IPS DF 4.7 (cell line): ENCODE results near the gene ADO.

Experiments used
- DNase-seq: peaks from one replicate; pipeline ENCODE4 v3.0.0-alpha.2; 2013; ENCODE audit warnings: low spot score; ENCODE audit errors: extremely low read depth

Gene ADO

DNA sequence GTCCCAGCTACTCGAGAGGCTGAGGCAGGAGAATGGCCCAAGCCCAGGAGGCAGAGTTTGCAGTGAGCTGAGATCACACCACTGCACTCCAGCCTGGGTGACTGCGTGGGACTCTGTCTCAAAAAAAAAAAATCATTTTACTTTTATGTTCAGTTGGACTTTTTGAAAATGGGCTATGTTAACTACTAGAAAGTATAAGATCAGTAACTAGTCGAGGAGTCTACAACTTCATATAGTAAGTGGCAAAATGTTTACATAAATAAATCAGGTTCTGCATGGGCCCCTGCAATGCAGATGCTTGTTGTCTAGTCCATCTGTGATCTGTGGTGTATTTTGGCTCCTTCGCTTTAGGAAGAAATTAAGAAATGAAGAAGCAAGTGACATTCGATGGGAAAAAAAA, 12.3 kb upstream of the ADO start:
- DNase-seq, result no peak

DNA sequence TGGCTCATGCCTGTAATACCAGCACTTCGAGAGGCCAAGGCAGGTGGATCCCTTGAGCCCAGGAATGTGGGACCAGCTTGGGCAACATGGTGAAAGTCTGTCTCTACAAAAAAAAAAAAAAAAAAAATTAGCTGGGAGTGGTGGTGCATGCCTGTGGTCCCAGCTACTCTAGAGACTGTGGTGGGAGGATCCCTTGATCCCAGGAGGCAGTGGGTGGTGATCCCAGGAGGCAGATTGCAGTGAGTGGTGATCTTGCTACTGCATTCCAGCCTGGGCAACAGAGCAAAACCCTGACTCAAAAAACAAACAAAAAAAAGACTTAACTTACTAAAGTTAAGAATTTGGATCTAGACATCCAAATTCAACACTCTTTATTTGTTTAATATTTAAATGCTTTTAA, 10.2 kb upstream of the ADO start:
- no peak for DNase-seq

DNA sequence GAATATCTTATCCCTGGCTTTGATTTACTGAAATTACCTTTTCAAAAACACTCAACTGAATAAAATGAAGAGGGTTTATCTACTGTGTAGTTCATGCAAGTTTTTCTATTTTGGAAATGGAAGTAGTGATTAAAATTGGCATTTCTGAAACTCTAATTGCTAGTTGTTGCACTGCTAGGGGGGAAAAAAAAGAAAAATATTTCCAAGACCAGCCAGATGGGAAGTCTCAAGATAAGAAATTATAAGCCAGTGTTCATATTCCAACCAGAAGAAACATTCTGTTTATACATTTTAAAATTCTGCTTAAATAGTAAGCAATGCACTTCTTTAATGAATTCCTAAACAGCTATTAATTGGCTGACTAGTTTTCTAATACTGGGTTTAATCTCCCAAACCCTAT, 9.4 kb upstream of the ADO start:
- no peak for DNase-seq

DNA sequence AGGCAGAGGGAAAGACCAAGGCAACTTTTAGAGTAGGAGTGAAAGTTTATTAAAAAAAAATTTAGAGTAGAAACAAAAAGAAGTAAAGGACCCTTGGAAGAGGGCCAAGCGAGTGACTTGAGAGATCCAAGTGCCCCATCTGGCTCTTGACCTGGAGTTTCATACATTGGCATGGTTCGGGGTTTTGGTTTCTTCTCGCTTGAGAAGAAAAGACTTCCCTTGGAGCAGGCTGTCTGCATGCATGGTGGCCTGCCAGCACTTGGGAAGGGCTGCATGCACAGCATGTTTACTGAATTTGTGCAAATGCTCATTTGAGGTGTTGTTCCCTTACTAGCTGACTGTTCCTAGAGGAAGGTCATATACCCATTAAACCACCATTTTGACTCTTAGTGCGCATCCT, 8.8 kb upstream of the ADO start:
- no peak for DNase-seq

DNA sequence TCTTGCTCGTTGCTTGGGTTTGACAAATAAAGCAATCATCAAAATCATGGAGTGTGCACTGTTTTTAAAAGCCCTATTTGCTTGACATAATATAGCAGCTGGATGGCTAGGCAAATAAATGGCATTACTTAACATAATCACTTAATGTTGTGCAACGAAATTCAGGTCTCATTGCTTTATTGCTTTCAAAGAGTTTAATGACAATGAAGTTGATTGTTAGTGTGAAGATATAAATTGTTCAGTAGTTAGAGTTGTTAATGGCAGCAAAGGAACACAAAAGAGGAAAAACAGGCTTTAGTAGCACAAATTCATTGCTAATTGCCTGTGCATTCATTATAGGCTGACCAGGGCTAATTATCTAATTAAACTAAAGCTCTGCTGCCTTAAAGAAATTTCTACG, 7.6 kb upstream of the ADO start:
- DNase-seq, result no peak

DNA sequence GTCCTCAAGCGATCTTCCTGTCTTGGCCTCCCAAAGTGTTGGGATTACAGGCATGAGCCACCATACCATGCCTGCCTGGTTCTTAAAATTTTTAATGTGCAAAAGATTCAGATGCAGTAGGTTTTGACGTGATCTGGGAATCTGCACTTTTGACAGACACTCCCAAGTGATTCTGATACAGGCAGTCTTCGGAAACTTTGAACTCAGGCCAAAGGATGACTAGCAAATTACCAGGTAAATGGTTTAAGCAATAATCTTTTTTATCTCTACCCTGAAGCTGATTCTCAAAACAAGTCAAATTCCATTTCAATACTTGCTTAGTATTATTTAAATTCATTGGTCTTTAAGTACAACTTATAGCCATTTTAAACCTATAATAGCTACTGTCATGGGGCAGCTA, 2.6 kb upstream of the ADO start:
- DNase-seq, result no peak

DNA sequence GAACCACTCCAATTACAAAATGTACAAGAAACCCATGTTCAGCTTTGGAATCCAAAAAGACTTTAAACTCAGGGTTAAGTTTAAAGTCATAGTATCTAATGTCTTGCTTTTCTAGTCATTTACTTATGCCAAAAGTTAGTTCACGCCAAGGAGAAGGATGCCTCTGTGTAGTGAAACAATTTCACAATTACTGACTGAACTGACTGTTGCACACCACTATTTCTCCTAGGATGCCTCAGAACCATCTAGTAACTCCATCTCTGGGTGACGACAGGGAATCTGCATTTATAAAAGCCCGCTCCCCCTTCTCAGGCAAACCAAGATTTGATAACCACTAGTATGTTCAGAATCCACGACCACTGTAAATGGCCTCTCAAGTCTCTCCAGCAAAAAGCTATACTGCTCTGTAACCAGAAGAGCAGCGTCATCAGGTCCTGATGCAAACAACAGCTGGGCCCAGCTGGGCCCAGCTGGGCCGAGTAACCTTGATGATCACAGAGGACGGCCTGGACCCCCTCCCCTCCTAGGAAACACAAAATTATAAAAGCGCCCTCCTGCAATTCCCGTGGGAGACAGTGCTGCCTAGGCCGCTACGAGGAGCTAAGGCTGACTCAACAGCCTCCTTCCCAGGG, 680 bp upstream of the ADO start:
- DNase-seq, result no peak

DNA sequence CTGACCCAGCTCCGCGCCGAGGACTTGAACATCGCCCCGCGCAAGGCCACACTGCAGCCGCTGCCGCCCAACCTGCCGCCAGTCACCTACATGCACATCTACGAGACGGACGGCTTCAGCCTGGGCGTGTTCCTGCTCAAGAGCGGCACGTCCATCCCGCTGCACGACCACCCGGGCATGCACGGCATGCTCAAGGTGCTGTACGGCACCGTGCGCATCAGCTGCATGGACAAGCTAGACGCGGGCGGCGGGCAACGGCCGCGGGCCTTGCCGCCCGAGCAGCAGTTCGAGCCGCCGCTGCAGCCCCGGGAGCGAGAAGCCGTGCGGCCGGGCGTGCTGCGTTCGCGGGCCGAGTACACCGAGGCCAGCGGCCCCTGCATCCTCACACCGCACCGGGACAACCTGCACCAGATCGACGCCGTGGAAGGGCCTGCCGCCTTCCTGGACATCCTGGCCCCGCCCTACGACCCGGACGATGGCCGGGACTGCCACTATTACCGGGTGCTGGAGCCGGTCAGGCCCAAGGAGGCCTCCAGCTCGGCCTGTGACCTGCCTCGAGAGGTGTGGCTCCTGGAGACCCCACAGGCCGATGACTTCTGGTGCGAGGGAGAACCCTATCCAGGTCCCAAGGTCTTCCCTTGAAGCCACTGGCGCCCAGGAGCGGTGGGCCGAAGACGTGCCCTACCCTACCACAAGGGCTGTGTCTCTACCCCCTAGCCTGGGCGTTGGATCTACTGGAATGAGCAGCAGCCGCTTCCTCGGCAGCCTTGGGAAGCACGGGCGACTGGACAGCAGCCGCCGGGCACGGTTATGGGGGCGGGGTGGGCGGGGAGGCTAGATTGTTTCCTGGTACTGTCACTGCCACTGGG, 945 bp downstream of the ADO start:
- no peak for DNase-seq

DNA sequence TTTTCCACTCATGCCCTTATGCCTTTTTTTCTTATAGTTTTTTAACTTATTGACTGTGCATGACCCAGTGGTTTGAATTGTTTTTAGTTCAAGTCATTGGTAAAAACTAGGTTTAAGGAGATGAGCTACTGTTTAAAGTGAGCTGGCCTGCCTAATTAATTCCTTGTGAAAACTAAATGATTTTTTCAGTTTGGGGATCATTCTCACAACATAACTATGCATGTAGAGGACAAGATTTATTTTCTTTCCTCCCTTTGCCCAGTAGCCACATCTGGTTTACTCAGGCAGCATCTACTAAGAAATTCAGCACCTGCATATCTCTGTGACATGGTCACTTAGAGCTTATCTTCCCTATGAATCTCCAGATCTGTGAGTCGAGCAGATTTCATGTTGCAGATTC, 1.7 kb downstream of the ADO start:
- DNase-seq, result no peak

DNA sequence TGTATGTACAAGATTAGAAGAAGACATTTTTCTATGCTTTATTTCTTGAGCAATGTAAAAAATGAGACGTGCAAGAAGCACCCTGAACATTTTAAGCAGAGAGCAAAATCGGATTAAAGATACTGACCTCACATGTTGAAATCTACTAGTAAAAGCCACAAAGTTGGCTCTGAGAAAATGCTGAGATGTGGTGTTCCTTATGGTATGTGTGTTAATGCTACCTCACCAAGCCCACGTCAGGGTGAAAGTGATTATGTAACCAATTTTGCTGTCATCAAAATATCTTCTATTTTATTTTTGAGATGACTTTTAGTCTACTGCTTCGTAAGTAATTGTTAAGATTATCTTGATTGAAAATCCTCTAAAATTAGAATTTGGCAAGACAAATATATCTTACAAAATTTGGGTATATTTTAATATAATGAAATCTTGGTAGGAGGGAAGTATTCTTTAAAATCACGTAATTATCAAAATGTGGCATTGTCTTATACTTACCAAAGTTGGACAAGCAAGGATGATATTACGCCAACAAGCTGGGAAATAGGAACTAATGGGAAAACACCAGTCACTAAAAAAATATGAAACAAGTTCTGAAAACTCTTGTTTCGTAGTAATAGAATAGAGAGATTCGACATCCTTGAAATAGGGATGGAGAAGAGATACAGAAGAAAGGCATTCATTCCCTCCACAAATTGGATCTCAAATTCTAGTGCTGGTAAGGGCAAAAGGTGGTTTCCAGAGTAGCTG, 5.8 kb downstream of the ADO start:
- DNase-seq, result no peak

DNA sequence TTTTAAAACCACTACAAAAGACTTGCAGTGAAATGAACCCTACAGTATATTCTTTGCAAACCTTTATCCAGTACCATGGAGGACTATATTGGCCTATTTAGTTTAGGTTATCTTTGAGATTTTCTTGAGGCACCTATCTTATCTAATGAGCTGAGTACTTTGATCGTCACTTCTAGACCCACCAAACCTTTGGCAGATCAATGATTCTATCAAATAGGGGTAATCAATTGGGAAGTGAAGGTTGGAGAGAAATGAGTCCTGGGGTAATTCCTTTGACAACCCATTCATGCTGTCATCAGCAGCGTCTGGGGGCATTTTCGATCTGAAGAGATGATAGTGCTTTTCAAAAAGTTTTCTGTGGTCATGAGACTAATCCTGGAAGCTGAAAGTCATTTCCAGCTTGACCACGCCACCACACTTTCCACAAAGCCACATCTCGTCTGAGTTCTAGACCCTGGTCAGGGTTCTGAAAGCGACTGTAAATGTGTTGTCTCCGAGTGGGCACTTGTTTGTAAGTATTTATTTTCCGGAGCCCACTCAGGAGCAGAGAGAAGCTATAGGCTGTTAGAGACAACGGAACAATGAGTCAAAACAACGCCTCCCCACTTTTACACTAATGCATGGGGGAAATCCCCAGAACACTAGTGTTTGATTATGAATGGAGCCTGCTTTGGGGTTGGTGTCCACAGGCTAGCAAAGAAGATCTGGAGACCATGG, 6.8 kb downstream of the ADO start:
- no peak for DNase-seq

DNA sequence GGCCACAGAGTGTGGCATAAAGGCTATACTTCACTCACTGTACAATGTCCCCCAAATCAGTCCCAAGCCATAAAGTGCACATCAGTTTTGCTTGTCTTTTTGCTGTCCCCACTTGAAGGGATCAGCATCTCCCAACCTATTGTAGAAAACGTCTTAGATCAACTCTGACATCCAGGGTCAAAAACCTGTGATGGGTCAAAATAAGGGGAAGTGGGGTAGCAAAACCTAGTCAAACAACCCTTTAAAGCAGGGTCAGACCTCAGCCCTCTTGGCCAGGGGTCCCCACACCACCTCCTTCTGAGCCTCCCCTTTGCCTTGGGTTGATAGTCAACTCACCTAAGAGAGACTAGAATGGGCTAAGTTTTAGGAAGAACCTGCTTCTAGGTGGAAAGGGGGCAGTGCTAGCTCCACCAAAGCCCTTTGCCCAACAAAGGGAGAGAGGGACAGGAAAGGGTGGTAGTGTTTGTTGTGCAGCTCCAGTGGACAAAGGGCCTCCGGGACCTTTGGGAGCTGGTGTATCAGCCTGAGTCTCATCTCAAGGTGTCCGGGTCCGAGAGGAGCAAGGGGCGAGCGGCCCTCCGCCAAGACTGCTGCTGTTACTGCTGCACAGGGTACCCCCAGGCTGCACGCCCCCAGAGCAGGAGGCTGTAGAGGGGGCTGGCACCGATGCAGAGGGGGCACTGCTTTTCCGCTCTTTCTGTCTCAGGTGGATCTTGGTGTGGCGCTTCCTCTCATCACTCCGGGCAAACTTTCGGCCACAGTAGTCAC, 8.3 kb downstream of the ADO start:
- DNase-seq, result no peak

DNA sequence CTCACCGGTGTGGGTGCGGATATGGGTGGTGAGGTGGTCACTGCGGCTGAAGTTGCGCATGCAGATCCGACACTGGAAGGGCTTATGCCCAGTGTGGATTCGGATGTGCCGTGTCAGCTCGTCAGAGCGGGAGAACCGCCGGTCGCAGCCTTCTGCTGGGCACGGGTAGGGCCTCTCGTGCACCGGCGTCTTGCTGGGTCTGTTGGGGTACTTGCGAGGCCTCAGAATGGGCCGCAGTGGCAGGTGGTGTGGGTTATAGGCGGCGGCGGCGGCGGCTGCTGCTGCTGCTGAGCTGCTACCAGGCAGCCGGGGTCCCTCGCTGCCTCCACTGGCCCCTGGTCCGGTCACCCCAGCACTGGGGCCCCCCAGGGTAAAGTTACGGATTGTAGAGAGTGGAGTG, 8.9 kb downstream of the ADO start:
- no peak for DNase-seq

DNA sequence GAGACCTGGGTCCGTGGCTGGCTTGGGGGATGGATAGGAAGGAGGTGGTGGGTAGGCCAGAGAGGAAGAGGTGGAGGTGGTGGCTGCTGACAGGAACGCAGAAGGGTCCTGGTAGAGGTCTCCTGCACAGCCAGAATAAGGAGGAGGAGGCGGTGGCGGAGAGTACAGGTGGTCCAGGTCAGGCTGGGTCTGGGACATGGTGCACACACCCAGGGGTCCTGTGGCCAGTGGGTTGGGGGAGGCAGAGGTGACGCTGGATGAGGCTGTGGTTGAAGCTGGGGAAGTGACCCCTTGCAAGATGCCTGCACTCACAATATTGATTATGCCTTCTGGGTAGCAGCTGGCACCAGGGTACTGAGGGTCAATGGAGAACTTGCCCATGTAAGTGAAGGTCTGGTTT, 9.5 kb downstream of the ADO start:
- no peak for DNase-seq

DNA sequence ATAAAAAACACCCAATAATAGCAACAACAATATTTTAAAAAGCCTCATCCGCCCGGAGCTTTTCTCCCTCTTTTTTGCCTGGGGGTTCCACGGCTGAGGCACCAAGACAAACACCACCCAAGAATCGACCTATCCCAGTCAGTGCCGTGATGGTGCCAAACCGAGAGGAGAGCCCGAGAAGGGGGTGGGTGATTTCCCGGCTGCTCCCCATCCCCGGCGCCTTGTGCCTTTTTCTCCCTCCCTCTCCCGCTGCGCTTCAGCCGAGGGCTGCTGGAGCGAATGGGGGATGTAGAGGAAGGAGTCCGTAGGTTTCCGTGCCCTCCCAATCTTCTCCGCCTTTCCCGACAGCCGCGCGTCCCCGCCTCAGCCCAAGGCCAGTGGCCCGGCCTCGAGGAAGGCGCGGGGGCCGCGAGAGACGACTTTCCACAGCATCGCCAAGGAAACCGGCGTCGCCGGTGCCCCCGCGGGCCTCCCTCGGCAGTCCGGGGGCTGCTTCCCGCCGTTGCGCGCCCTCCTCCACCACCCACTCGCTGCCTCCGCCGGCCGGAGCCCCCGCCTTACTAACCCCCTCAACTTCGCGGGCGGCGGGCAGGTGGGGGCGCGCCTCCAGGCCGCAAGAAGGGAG, 10.3 kb downstream of the ADO start:
- no peak for DNase-seq

DNA sequence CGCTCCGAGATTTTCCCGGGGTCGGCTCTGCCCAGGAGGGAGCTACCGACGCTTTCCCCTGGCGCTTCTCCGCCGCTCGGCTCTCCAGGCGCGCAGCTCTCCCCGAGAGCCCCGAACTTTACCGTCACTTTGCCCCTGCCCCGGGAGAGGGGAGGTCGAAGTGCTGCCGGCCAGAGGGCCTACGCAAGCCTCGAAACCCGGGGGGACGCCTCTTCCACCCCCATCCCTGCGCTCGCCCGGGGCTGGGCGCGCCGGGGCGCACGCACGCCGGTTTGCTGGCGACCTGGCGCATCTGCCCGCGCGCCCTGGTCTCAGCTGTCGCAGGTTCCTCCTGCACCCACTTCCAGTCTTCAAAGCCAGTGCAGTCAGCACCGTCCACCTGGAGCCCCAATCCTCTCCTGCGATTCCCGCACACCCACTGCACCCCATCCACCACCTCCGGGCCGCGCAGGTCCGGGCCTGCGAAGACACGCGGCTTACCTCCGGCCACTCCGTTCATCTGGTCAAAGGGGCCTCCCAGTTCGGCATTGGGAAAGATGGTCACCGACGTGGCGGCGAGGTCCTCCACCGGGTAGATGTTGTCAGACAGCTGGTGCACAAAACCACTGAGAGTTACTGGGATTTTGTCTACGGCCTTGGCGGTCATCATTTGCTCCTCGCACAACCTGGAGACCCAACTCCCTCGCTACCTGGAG, 11.0 kb downstream of the ADO start:
- DNase-seq, result no peak

DNA sequence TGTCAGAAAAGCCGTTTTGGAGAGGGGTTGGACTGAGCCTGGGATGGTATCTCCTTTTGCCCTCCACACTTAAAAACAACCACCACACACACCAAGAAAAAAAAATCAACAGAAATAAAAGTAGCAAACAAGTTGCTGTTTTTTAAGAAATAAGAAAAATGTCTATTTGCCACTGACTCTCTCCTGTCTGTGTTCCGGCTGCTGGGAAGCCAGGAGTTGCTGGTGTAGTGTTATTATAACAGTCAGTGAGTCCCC, 11.5 kb downstream of the ADO start:
- DNase-seq, result no peak

DNA sequence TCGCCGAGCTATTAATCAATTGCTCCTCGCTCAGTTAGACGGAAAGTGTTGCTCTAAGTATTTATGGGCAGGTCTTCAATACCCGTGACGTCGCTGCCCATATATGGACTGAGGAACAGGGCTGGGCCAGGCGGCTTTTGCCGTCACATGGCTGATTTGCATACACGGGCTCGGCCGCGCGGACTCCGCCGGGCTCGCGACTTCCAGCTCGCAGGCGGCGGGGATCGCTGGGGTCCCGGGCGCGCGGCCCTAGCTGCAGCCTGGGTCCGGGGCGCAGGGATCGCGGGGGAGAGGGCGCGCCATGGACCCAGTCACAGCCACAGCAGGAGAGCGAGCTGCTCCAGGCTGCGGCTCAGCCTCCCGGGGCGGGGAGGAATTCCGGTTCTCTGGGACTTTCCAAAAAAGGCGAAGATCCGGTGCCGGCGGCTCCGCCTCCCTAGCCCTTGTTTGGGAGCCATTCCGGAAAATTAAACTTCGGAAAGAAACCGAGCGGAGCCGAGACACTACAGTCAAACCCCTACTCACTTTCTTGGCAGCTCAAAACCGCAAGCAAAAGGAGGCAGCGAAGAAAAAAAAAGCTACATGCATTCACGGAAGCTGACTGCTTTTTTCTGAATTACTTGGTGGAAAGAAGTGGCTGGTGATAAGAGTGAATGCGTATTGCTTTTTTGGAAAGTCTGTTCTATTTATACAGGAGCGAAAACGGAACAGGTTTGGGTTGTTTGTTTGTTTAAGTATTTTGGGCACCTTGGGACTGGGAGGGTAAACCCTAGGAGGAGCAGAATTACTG, 12.0 kb downstream of the ADO start, which contains the start of gene EGR2:
Gene EGR2 (minus strand): TSS at position 36 of the 790 bp plus-strand sequence. CDS start 337 bp downstream, outside the sequence.
- DNase-seq, result no peak

DNA sequence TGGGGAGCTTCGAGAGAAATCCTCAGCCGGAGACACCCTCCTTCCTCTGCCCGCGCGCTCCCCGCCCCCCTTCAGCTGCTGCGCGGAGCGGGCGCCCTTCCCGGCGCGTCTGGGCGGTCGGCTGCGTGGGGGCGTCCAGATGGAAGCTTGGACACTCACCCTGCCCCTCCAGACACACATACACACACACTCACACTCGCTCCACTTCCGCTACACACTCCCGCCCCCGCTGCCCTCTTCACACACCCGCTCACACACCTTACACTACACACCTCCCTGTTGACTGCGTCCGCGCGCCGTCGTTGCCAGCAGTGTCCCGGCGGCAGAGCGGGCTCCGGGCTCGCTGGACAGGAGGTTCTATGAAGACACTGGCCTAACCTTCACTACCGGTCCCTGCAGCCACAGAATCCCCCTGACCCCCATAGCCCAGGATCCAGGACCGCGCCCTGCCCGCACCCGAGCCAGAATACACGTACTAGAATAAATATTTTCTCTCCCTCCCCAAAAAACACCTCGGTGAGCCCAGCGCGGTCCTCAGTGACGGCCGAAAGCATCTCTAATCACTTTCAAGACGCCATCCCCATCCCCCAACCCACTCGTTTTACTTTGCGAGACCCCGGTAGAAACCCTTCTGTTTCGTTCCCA, 12.7 kb downstream of the ADO start:
- DNase-seq, result no peak
